SIG-M5 treated with dmso at 0.1 percent for 504 hours (cell line): ENCODE results near the gene UQCRHL.
"Not testable (repeated sequence)": the region's sequence is repeated elsewhere in the genome, so short reads cannot be mapped to it uniquely, and the experiment has no call there.

Experiments
- DNase-seq: peaks from one replicate; lab custom pipeline; 2025; ENCODE audit not compliant: unreplicated experiment; lab: John Stamatoyannopoulos, UW

Gene UQCRHL

DNA sequence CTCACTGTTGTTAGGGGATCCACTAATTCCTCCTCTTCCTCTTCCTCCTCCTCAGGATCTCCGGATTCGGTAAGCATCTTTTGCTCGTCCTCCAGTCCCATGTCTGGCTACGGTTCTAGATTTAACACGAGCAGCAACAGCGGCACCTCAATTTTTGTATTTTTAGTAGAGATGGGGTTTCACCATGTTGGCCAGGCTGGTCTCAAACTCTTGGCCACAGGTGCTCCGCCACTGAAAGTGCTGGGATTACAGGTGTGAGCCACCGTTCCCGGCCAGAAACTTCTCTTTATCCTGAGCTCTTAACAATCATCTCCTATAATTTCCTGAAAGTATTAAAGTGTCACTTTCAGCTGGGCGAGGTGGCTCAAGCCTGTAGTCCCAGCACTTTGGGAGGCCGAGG is at the start of gene UQCRHL:
TSS of gene UQCRHL (minus strand) at position 101 of the 400 bp plus-strand sequence. CDS start at position 101, 0 bp downstream.
- DNase-seq: not testable (repeated sequence)

DNA sequence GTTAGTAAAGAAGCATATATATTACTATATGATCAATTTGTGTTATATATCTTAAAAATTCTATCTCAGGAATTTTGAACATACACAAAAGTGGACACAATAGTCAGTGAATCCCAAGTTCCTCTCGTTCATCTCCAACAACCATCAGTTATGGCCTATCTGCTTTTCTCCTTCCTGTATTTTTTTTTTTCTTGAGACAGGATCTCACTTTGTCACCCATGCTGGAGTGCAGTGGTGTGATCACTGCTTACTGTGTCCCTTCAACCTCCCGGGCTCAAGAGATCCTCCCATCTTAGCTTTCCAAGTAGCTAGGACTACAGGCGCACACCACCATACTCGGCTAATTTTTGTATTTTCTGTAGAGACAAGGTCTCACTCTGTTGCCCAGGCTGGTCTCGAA is 49.4 kb upstream of the UQCRHL start:
- DNase-seq: no peak

GRCh38 chr1:15852828-15853302 is 45.4 kb upstream of the UQCRHL start:
- DNase-seq: no peak

DNA sequence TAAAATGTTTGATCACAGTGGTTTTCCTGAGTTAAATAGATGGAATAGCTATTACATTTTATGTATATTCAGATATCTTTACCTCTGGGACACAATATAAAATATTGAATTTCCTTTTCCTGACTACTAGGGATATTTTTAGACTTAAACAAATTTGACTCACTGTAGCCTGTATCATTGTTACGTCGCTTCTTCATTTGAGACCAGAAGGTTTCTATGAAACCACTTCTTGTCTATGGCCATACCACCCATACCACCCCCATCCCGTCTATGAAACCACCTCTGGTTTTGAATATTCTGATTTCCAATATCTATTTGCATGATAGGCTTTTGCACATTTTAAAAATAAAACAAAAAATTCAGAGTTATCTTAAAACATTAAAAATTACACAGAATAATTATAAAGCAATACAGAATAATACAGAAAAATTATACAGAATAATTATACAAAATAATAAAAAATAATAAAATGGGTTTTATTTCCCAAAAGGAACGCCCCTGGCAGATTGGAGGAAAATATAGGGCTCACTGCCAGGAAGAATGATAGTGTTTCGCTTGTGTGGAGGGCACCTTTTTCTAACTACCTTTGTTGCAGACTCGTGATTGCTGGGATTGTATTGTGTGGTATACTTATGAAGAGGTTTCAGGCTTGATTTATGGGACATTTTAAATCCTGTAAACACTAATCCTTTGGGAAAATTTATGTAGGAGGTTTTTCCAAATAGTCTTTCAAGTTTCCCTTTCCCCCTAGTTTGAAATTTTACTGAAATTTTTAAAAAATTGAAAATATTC is 44.8 kb upstream of the UQCRHL start:
- DNase-seq: no peak

GRCh38 chr1:15851210-15852035 is 44.0 kb upstream of the UQCRHL start:
- no peak for DNase-seq

- no peak for DNase-seq
Observed at GRCh38 chr1:15850471-15851001, 43.1 kb upstream of the UQCRHL start.

DNA sequence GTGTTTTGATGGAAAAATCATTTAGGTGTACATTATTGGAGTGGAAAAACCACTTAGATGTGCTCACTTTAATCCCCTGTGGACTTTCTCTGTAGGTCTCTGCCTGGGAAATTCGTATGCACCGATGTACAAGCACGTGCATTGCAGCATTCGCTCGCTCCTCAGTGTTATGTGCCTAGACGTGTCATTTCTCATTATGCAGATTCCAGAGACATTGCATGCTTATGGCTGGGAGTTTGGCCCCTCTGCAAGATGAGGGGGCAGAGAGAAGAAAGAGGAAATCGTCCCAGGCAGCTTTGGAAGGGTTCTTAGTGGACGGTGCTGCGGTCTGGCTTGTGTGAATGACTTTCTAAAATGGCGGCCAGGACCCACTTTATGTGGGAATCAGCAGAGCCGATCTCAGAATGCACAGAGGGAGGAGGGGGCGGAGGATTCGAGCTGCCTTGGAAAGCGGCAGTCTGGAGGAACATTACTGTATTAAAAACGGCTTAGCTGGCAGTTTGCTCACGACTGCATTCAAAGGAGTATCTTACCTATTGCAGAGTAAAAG is 42.4 kb upstream of the UQCRHL start:
- peak; percentile 79 for DNase-seq

DNA sequence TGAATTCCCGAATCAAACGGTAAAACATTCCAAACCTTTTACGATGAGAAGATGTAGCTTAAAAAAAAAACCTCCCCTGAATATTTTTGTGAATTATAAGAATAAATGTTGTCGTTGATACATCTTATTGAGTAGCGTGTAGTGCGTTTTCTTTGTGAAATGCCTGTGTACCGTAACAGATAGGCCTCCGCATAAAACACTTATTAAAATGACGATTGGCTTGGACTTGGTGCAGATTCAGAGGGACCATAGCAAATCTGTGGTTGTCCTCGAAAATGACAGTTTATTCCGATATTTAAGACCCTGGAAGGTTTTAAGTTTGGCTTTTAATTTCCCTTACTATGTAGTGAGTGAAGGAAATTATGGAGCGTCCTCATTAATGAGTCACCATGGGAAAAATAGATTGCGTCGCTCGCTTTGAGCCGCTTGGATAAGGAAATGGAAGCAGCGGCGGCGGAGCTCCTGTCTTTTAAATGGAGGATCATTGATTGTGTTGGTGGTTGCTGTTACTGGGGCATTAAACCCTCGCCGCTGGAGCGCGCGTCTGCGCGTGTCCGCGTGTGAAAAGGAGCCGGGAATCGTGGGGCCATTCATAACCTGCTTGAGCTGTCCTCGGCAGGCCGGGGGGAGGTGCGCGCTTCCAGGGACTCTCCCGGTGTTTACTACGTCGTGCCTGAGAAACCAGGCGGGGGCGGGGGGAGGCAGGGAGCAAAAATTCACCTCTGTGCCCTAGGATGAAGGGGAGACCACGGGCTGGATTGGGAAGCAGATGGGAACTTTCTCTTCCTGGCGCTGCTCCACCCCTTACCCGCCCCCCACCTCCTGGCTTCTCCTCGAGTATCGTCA is 41.7 kb upstream of the UQCRHL start:
- peak; percentile 77 for DNase-seq

DNA sequence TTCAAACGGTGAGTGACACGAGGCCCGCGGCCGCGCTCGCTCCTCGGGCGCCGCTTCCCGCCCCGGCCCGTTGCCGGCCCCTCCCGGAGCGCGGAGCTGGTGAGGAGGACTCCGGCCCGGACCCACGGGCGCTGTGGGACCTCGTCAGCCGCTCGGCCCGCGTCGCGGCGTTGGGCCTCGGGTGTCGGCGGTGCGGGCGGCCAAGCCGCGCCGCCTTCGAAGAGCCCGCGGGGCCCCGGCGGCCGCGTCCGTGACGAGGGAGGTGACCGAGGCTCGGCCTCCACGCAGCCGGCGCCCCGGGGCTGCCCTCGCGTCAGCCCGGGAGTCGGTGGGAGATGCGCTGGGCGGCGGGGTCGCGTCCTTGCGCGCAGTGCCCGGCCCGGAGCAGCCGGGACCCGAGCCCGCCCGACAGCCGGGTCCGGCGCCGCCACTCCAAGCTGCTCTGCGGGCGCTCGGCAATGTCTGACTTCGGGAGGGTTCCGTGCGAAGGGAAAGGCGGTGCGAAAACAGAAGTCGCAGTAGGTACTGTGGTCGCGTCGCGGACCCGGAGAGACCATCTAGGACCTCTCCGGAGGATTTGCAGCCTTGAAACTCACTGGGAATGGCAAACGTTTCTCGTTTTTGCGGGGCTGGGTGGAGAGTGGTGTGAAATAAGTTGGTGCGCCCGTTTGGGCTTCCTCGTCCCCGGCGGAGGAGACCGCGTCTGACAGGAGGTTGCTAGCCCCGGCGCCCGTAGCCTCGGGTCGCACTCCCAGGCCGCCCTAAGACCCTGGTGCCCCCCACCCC is 40.9 kb upstream of the UQCRHL start:
- DNase-seq: peak; percentile 18

DNA sequence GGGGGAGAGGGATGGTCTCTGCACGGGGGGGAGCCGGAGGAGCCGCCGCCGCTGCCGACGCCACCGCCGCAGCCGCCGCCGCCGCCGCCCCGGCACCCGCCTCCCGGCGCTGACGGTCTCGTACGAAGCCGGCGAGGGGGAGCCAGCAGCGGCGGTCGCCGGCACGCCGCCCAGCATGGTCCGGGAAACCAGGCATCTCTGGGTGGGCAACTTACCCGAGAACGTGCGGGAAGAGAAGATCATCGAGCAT is 40.4 kb upstream of the UQCRHL start:
- DNase-seq: no peak

GRCh38 chr1:15847100-15847892 is 39.8 kb upstream of the UQCRHL start, which contains the start of gene SPEN:
Gene SPEN, plus strand, starts transcription at chr1:15847707. Its CDS starts 361 bp downstream, at chr1:15848068.
- peak; percentile 89 for DNase-seq

DNA sequence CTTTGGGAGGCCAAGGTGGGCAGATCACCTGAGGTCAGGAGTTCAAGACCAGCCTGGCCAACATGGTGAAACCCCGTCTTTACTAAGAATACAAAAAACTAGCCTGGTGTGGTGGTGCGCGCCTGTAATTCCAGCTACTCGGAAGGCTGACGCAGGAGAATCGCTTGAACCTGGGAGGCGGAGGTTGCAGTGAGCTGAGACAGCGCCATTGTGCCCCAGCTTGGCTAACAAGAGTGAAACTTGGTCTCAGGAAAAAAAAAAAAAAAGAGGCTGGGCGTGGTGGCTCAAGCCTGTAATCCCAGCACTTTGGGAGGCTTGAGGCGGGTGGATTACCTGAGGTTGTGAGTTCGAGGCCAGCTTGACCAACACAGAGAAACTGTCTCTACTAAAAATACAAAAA is 38.6 kb upstream of the UQCRHL start:
- DNase-seq: not testable (repeated sequence)

- no peak for DNase-seq
Observed at GRCh38 chr1:15843826-15844572, 36.5 kb upstream of the UQCRHL start.

DNA sequence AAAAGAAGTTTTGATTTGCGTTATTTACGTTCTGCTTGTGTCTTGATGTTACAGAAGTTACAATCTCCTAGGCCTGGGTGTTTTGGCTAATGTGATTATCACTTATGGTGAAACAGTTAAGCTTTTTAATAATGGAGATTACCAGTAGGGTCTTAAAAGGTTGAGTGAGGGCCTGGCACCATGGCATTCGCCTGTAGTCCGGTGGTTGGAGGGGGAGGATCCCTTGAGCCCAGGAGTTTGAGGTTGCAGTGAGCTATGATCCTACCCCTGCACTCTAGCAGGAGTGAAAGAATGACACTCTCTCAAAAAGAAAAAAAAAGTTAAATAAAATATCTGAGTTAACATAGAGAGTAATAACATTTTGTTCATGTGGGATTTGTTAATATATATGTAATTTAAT is 31.3 kb upstream of the UQCRHL start:
- DNase-seq: no peak

GRCh38 chr1:15837931-15838330 is 30.5 kb upstream of the UQCRHL start:
- no peak for DNase-seq

- DNase-seq: no peak
Observed at GRCh38 chr1:15836772-15837669, 29.6 kb upstream of the UQCRHL start.

DNA sequence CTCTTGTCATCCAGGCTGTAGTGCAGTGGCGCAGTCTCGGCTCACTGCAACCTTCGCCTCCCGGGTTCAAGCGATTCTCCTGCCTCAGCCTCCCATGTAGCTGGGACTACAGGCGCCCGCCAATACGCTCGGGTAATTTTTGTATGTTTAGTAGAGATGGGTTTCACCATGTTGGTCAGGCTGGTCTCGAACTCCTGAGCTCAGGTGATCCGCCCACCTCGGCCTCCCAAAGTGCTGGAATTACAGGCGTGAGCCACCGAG is 29.0 kb upstream of the UQCRHL start:
- DNase-seq: not testable (repeated sequence)
